ENCODE data around the gene USP10.

DNA sequence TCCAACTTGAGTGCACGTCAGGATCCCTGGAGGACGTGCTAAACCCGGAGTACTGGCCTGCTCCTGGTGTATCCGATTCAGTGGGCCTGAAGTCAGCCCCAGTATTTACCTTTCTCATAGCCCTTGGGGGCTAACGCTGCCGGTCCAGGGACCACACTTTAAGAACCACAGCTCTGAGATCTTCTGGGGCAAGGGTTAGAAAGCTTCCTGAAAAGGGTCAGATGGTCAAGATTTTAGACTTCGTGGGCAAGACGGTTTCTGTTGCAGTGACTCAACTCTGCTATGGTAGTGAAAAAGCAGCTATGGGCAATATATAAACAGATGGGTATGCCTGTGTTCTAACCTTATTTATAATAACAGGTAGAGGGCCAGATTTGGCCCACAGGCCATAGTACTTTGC, 14.6 kb upstream of the USP10 start:
- TF ChIP-seq, protein P1, sequence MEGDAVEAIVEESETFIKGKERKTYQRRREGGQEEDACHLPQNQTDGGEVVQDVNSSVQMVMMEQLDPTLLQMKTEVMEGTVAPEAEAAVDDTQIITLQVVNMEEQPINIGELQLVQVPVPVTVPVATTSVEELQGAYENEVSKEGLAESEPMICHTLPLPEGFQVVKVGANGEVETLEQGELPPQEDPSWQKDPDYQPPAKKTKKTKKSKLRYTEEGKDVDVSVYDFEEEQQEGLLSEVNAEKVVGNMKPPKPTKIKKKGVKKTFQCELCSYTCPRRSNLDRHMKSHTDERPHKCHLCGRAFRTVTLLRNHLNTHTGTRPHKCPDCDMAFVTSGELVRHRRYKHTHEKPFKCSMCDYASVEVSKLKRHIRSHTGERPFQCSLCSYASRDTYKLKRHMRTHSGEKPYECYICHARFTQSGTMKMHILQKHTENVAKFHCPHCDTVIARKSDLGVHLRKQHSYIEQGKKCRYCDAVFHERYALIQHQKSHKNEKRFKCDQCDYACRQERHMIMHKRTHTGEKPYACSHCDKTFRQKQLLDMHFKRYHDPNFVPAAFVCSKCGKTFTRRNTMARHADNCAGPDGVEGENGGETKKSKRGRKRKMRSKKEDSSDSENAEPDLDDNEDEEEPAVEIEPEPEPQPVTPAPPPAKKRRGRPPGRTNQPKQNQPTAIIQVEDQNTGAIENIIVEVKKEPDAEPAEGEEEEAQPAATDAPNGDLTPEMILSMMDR (conservative IDR thresholded peaks at IDR 0.05) = no peak
- no peak for TF ChIP-seq ZFX (IDR thresholded peaks at IDR 0.05)

Measured in C4-2B (cell line).